Psoas muscle (tissue), 8 donors: ENCODE measurements around the gene PLAA. TPM values are rescaled to one million over a fixed set of nuclear protein-coding genes. Genes with fewer than 3 reads are reported as not detected.
A peak's percentile ranks its signal among the peaks of the same experiment; 100 is the strongest.

Experiments used
- ATAC-seq, 4 donors: fragments of 200-7000 bp; cut with Tn5 transposase; one replicate each; pipeline ENCODE4 v1.9.1; 2020; ENCODE audit warnings: moderate library complexity in 3 of 4, mild to moderate bottlenecking in 2 of 4
- DNase-seq, 2 donors: peaks; one replicate each; pipeline ENCODE4 v3.0.0-alpha.2; 2020
- H3K27ac ChIP-seq: fragments of 200-600 bp; one replicate; pipeline ENCODE4 v1.8.0; 2022
- H3K27me3 ChIP-seq, 3 donors: fragments of 200-600 bp in 1 of 3; one replicate each; pipeline versions ENCODE4 v1.6.1 to v1.8.0; 2013 to 2022; ENCODE audit warnings: low read length in 2 of 3, mild to moderate bottlenecking in 2 of 3, moderate library complexity in 1 of 3; ENCODE audit not compliant: insufficient read depth in 3 of 3
- H3K36me3 ChIP-seq, 2 donors: fragments of 200-600 bp in 1 of 2; one replicate each; pipeline versions ENCODE4 v1.6.1 to v1.8.0; 2013 to 2022; ENCODE audit warnings: low read depth in 1 of 2, mild to moderate bottlenecking in 1 of 2, moderate library complexity in 1 of 2; ENCODE audit not compliant: insufficient read depth in 1 of 2
- H3K4me1 ChIP-seq: fragments of 200-600 bp; one replicate; pipeline ENCODE4 v1.8.0; 2022
- H3K4me3 ChIP-seq: fragments of 200-600 bp; one replicate; pipeline ENCODE4 v1.8.0; 2022; ENCODE audit warnings: mild to moderate bottlenecking
- H3K9me3 ChIP-seq: fragments of 200-600 bp; one replicate; pipeline ENCODE4 v1.8.0; 2022
- CTCF ChIP-seq: fragments of 200-600 bp; IDR thresholded peaks from one replicate; pipeline ENCODE4 v1.8.0; 2022; ENCODE audit warnings: antibody characterized with exemption
- WGBS, 3 donors: extraction: QIAGEN DNeasy Blood & Tissue Kit; methylation state at CpG; one replicate each; pipeline versions ENCODE4 v1.1.6 to v1.1.7; 2013; 5-methylcytosine and 5-hydroxymethylcytosine counted together
- intact Hi-C, 2 donors: fragments of 100-400 bp; cut with DNase I; formaldehyde crosslinking; loops; one replicate each; pipeline versions ENCODE4 v1.11.0 to v1.14.2; 2022
- polyA plus RNA-seq, 3 donors: library from polyadenylated mRNA; stranded (reverse); fragments of 200-250 nt; gene quantifications; one replicate each; pipeline ENCODE4 v1.2.3, GENCODE V29; 2013
- total RNA-seq, 4 donors: library from RNA; stranded (reverse); fragmentation: NEBNext Ultra II Directional in 2 of 4; extraction: Animal tissue kit (Norgen Biotek cat#: 25700) in 2 of 4; gene quantifications; one replicate each; pipeline versions ENCODE4 v1.2.1 to v1.2.4, GENCODE V29; 2021 to 2023
- donor health status: healthy with polysubstance abuse.
- donor health status: DM: no; HTN: no; CAD: no; lungs with moderate emphysema.
- donor health status: Bipolar disorder and iron deficiency.
- donor health status: healthy.
- donor health status: DM: yes; HTN: yes; CAD: no.
- donor health status: DM: no; HTN: no; CAD: no.
- donor health status: DM: no; HTN: no; CAD: no.
- donor health status: DM: yes; HTN: yes; CAD: no.

PLAA gene
- total and polyA plus RNA-seq, 7 donors = 42.3 to 91.7 (median 62.3) TPM

DNA sequence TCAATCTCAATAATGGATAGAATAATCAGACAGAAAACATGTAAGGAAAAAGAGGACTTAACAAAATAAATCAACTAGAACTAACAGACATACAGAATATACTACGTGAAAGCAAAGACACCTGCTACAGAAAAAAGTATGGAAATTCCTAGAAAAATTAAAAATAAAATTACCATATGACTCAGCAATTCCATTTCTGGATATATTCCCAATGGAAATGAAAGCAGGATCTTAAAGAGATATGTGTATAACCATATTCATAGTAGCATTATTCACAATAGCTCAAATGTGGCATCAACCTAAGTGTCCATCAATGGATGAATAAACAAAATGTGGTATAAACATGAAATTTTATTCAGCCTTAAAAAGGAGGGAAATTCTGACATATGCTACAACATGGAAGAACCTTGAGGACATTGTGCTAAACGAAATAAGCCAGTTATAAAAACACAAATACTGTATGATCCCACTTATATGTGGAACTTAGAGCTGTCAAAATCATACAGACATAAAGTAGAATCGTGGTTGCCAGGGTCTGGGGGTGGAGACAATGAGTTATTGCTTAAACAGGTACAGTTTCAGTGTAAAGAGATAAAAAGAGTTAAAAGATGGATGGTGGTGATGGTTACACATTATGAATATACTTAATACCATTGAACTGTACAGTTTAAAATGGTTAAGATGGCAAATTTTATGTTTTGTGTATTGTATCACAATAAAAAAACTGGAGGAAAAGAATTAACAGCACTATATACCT lies 6.9 kb downstream of the PLAA start:
- 72 to 80% (median 73%) methylated on average over 3 of the region's 3 CpGs for WGBS, 3 donors
- ATAC-seq (peak in 1 of 4 donors; percentile 46), DNase-seq (no peak)
- Histone ChIP-seq H3K27me3 (no peaks in the 10 kb centered on the region), H3K9me3 (peaks cover 7% of the 10 kb centered on the region), H3K36me3 (peaks cover 0 to 7% of the 10 kb centered on the region in 2 donors), H3K4me1 (peaks cover 24% of the 10 kb centered on the region), H3K27ac (peak overlapping the region; percentile 21), H3K4me3 (peak overlapping the region; percentile 11)
- no peak for TF ChIP-seq CTCF
- intact Hi-C loops = loop anchor here in 1 of 2 donors (5.0 kb wide), 1 partner anchor 33 kb away; no protein-coding TSS in a partner anchor

DNA sequence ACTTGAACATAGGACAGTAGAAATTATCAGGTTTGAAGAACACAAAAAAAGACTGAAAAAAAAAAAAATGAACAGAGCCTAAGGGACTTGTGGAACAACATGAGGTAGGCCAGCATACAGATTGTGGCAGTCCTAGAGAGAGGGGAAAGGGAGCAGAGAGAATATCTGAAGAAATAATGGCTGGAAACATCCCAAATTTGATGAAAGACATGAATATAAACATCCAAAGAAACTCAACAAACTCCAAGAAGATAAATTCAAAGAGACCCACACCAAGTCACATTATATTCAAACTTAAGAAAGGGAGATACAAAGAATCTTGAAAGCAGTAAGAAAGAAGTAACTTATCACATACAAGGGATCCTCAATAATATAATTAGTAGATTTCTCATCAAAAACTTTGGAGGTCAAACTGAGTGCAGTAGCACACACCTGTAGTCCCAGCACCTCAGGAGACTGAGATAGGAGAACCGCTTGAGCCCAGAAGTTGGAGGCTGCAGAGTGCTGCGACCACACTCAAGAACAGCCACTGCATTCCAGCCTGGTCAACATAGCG lies 9.1 kb downstream of the PLAA start:
- 95 to 98% (median 97%) methylated on average over 3 of the region's 3 CpGs for WGBS, 3 donors
- peak in 1 of 4 donors; percentile 10 for ATAC-seq
- Histone ChIP-seq H3K36me3 (peaks cover 0 to 16% of the 10 kb centered on the region in 2 donors), H3K9me3 (peaks cover 7% of the 10 kb centered on the region), H3K4me3 (no peak overlapping the region), H3K27me3 (no peaks in the 10 kb centered on the region), H3K27ac (no peak overlapping the region), H3K4me1 (peaks cover 15% of the 10 kb centered on the region)
- intact Hi-C loops = no loop called here
- no peak for TF ChIP-seq CTCF
- DNase-seq = no peak

- H3K27me3 ChIP-seq = no peaks in the 10 kb centered on the region
- DNase-seq = no peak
- no peak overlapping the region for H3K4me3 ChIP-seq
- no peak overlapping the region for H3K27ac ChIP-seq
- ATAC-seq = no peak
- peaks cover 7% of the 10 kb centered on the region for H3K9me3 ChIP-seq
- peaks cover 0 to 33% of the 10 kb centered on the region in 2 donors for H3K36me3 ChIP-seq
- TF ChIP-seq CTCF = no peak
- peaks cover 7% of the 10 kb centered on the region for H3K4me1 ChIP-seq
- intact Hi-C loops = no loop called here
Observed at GRCh38 chr9:26935847-26936246, 11.2 kb downstream of the PLAA start.

DNA sequence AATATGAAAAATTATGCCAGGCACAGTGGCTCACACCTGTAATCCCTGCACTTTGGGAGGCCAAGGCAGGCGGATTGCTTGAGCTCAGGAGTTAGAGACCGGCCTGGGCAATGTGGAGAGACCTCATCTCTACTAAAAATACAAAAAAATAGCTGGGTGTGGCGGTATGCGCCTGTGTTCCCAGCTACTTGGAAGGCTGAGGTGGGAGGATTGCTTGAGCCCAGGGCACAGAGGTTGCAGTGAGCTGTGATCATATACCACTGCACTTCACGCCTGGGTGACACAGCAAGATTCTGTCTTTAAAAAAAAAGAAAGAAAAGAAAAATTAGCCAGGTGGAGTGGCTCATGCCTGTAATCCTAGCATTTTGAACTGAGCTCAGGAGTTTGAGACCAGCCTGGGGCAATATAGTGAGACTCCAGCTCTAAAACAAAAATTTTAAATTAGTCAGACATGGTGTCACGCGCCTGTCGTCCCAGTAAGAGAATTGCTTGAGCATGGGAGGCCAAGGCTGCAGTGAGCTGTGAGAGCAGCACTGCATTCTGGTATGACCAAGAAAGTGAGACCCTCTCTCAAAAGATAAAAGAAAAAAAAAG lies 18.0 kb downstream of the PLAA start:
- Histone ChIP-seq H3K36me3 (peaks cover under 1 to 88% of the 10 kb centered on the region in 2 donors), H3K27me3 (no peaks in the 10 kb centered on the region), H3K9me3 (no peaks in the 10 kb centered on the region), H3K27ac (no peak overlapping the region), H3K4me3 (no peak overlapping the region), H3K4me1 (no peaks in the 10 kb centered on the region)
- WGBS, 3 donors = 95 to 96% (median 96%) methylated on average over 8 of the region's 8 CpGs
- no peak for ATAC-seq
- TF ChIP-seq CTCF = no peak
- DNase-seq = no peak
- intact Hi-C loops = no loop called here
